DND-41 (cell line): ENCODE data around the gene FLNA.

Experiments used
- ATAC-seq: fragments of 200-7000 bp; cut with Tn5 transposase; 3 replicates; pipeline ENCODE4 v1.9.1; 2021; ENCODE audit warnings: low read depth; ENCODE audit not compliant: insufficient read depth
- DNase-seq: peaks from one replicate; pipeline ENCODE4 v3.0.0-alpha.2; 2020
- H2AFZ ChIP-seq: 2 replicates; pipeline ENCODE4 v1.6.0; 2012; ENCODE audit warnings: low read depth, low read length
- H3K27ac ChIP-seq: 2 replicates; pipeline ENCODE4 v1.5.1; 2012; ENCODE audit warnings: low read length, inconsistent platforms
- H3K27me3 ChIP-seq: fragments of 200-600 bp; sonication (generic); 2 replicates; pipeline ENCODE4 v1.6.0; 2012; ENCODE audit warnings: low read length, mild to moderate bottlenecking, inconsistent platforms; ENCODE audit not compliant: insufficient read depth, poor library complexity
- H3K36me3 ChIP-seq: 2 replicates; pipeline ENCODE4 v1.5.1; 2012; ENCODE audit warnings: low read length, inconsistent platforms; ENCODE audit not compliant: insufficient read depth
- H3K4me1 ChIP-seq: 2 replicates; pipeline ENCODE4 v1.5.1; 2012; ENCODE audit warnings: mild to moderate bottlenecking, low read length; ENCODE audit not compliant: insufficient read depth
- H3K4me2 ChIP-seq: 2 replicates; pipeline ENCODE4 v1.6.0; 2012; ENCODE audit warnings: mild to moderate bottlenecking, moderate library complexity, low read length, inconsistent platforms; ENCODE audit not compliant: insufficient read depth
- H3K4me3 ChIP-seq, 2 experiments: fragments of 200-600 bp in 1 of 2; shearing (Covaris generic) in 1 of 2; 2 replicates each; pipeline ENCODE4 v1.5.1; 2012 to 2016; ENCODE audit warnings: inconsistent platforms in 2 of 2, low read length in 2 of 2, mild to moderate bottlenecking in 2 of 2, low read depth in 1 of 2, moderate library complexity in 1 of 2
- H3K79me2 ChIP-seq: 2 replicates; pipeline ENCODE4 v1.6.0; 2012; ENCODE audit warnings: low read length, inconsistent platforms; ENCODE audit not compliant: insufficient read depth
- H3K9ac ChIP-seq: 2 replicates; pipeline ENCODE4 v1.6.0; 2012; ENCODE audit warnings: low read depth, mild to moderate bottlenecking, inconsistent platforms, low read length, moderate library complexity
- H3K9me3 ChIP-seq: 2 replicates; pipeline ENCODE4 v1.5.1; 2012; ENCODE audit warnings: low read length, moderate library complexity, mild to moderate bottlenecking, inconsistent platforms; ENCODE audit not compliant: insufficient read depth, severe bottlenecking
- H4K20me1 ChIP-seq: 2 replicates; pipeline ENCODE4 v1.6.0; 2012; ENCODE audit warnings: low read length; ENCODE audit not compliant: insufficient read depth
- CTCF ChIP-seq: IDR thresholded peaks from 2 replicates; pipeline ENCODE4 v1.5.1; 2012; ENCODE audit warnings: borderline replicate concordance, low read length, moderate library complexity, mild to moderate bottlenecking; ENCODE audit not compliant: poor library complexity, severe bottlenecking; ENCODE audit errors: extremely low read depth
- EZH2 ChIP-seq: IDR thresholded peaks from 3 replicates; pipeline ENCODE4 v1.6.1; 2012; ENCODE audit warnings: borderline replicate concordance, low read depth, mild to moderate bottlenecking, moderate library complexity, low read length, inconsistent platforms; ENCODE audit not compliant: severe bottlenecking

The FLNA gene

GRCh38 chrX:154313147-154313546, 61.3 kb downstream of the FLNA start:
- TF ChIP-seq CTCF (no peak), EZH2 (no peak)
- no peaks in the 10 kb centered on the region for H3K79me2 ChIP-seq
- no peaks in the 10 kb centered on the region for H4K20me1 ChIP-seq
- no peaks in the 10 kb centered on the region for H3K36me3 ChIP-seq
- H3K4me2 ChIP-seq = no peak overlapping the region
- no peak overlapping the region for H2AFZ ChIP-seq
- no peaks in the 10 kb centered on the region for H3K27me3 ChIP-seq
- ATAC-seq = no peak
- no peaks in the 10 kb centered on the region for H3K9me3 ChIP-seq
- H3K4me3 ChIP-seq = no peak overlapping the region
- H3K27ac ChIP-seq = no peak overlapping the region
- H3K9ac ChIP-seq = no peak overlapping the region
- peaks cover 3% of the 10 kb centered on the region; the same call in 1 of the 2 replicates for H3K4me1 ChIP-seq
- DNase-seq = no peak

- no peak overlapping the region for H3K27ac ChIP-seq
- H3K79me2 ChIP-seq = no peaks in the 10 kb centered on the region
- H3K27me3 ChIP-seq = no peaks in the 10 kb centered on the region
- H3K4me3 ChIP-seq = no peak overlapping the region
- TF ChIP-seq CTCF = no peak
- TF ChIP-seq EZH2 = no peak
- H3K9ac ChIP-seq = no peak overlapping the region
- no peaks in the 10 kb centered on the region for H3K36me3 ChIP-seq
- DNase-seq = no peak
- H2AFZ ChIP-seq = no peak overlapping the region
- H3K4me2 ChIP-seq = no peak overlapping the region
- H4K20me1 ChIP-seq = no peaks in the 10 kb centered on the region
- H3K4me1 ChIP-seq = peaks cover 3% of the 10 kb centered on the region; the same call in 1 of the 2 replicates
- ATAC-seq = no peak
- H3K9me3 ChIP-seq = no peaks in the 10 kb centered on the region
These were observed 62.3 kb downstream of the FLNA start for GRCh38 chrX:154312116-154312515.

DNA sequence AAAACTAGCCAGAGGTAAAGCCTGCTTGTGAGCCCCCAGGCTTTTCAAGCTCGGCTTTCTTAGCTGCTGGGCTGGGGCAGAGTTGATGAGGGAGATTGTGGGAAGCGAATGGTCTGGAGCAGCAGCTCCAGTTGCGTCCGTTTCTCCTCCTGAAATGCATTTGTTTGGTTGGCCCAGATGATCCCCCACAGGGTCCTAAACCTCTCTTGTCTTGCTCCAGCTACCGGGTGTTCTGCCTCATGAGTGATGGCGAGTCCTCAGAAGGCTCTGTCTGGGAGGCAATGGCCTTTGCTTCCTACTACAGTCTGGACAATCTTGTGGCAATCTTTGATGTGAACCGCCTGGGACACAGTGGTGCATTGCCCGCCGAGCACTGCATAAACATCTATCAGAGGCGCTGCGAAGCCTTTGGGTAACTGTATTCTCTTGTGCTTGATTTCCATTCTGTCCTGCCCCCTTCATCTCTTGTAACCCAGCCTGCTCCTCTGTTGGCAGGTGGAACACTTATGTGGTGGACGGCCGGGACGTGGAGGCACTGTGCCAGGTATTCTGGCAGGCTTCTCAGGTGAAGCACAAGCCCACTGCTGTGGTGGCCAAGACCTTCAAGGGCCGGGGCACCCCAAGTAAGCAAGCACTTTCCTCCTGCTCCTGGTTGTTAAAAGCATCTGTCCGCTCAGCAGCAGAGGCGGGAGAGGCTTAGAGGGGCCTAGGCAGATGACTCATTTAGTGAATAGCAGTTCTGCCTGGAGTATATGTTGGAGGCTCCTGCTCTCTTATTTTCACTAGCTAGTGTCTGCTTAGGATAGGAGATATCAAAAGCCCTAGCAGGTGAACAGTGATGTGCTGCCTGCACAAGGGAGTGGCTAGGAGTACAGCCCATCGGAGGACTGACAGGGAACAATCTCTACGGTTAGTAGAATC, 63.6 kb downstream of the FLNA start:
- DNase-seq (no peak), ATAC-seq (no peak)
- H3K36me3 ChIP-seq = no peaks in the 10 kb centered on the region
- H3K4me2 ChIP-seq = no peak overlapping the region
- no peaks in the 10 kb centered on the region for H3K27me3 ChIP-seq
- no peak overlapping the region for H3K27ac ChIP-seq
- H3K79me2 ChIP-seq = no peaks in the 10 kb centered on the region
- TF ChIP-seq EZH2 = no peak
- no peak for TF ChIP-seq CTCF
- no peak overlapping the region for H3K9ac ChIP-seq
- no peaks in the 10 kb centered on the region for H4K20me1 ChIP-seq
- H2AFZ ChIP-seq = no peak overlapping the region
- no peaks in the 10 kb centered on the region for H3K9me3 ChIP-seq
- H3K4me3 ChIP-seq = no peak overlapping the region
- H3K4me1 ChIP-seq = peaks cover 3% of the 10 kb centered on the region; the same call in 1 of the 2 replicates
